Measurements from ENCODE around the gene GDF2.

GRCh38 chr10:47372726-47373125 lies 50.5 kb downstream of the GDF2 start:
- TF ChIP-seq CTCF (IDR thresholded peaks at IDR 0.05) (no peak), POLR2A (IDR thresholded peaks at IDR 0.05) (no peak)

All from esophagus squamous epithelium (tissue), 4 donors.